ENCODE measurements around the gene METAP1D. TPM values are rescaled to one million over a fixed set of nuclear protein-coding genes. Genes with fewer than 3 reads are reported as not detected.

The METAP1D gene
- total RNA-seq, 6 donors from 2014 or later, result 0.11 to 6.3 (median 2.9) TPM

- 15% methylated on average over 22 to 23 of the region's 23 CpGs for WGBS, 2 donors
- H3K4me1 ChIP-seq, result peaks cover 33 to 59% (median 42%) of the 10 kb centered on the region in 4 donors
- H3K27me3 ChIP-seq, result peaks cover 5 to 91% (median 69%) of the 10 kb centered on the region in 4 donors
- no peak overlapping the region for H3K27ac ChIP-seq
- peak in 1 of 2 donors; percentile 55 for DNase-seq
- no peaks in the 10 kb centered on the region for H3K9me3 ChIP-seq
- no peak overlapping the region for H3K4me3 ChIP-seq
- no peaks in the 10 kb centered on the region for H3K36me3 ChIP-seq
- TF ChIP-seq EP300 (IDR thresholded peaks at IDR 0.05), result no peak
- TF ChIP-seq CTCF (IDR thresholded peaks at IDR 0.05), result no peak
- no peak for TF ChIP-seq POLR2AphosphoS5 (IDR thresholded peaks at IDR 0.05)
- TF ChIP-seq POLR2A (IDR thresholded peaks at IDR 0.05), result no peak
- no peak for ATAC-seq (ENCODE audit: low FRiP score in 2 of 2)
These were observed 84.1 kb downstream of the METAP1D start for GRCh38 chr2:172083628-172084394.

- WGBS, 2 donors, result 6% methylated on average over 10 of the region's 17 CpGs; no CpG with 5 or more reads in 1 of the 2 donors
- no peak for TF ChIP-seq CTCF (IDR thresholded peaks at IDR 0.05)
- TF ChIP-seq EP300 (IDR thresholded peaks at IDR 0.05), result no peak
- no peak for TF ChIP-seq POLR2AphosphoS5 (IDR thresholded peaks at IDR 0.05)
- TF ChIP-seq POLR2A (IDR thresholded peaks at IDR 0.05), result no peak
- Histone ChIP-seq H3K4me3 (peak overlapping the region in 3 of 4 donors; percentile 31 to 46 (median 44)), H3K27ac (no peak overlapping the region), H3K9me3 (no peaks in the 10 kb centered on the region), H3K4me1 (peaks cover 33 to 61% (median 42%) of the 10 kb centered on the region in 4 donors), H3K36me3 (no peaks in the 10 kb centered on the region), H3K27me3 (peaks cover 5 to 97% (median 71%) of the 10 kb centered on the region in 4 donors)
- DNase-seq (no peak), ATAC-seq (ENCODE audit: low FRiP score in 2 of 2) (no peak)
These were observed 84.6 kb downstream of the METAP1D start for GRCh38 chr2:172084395-172084644.

- Histone ChIP-seq H3K4me1 (peaks cover 33 to 61% (median 42%) of the 10 kb centered on the region in 4 donors), H3K27ac (no peak overlapping the region), H3K27me3 (peaks cover 5 to 100% (median 76%) of the 10 kb centered on the region in 4 donors), H3K4me3 (peak overlapping the region; percentile 8 to 46 (median 38)), H3K9me3 (no peaks in the 10 kb centered on the region), H3K36me3 (no peaks in the 10 kb centered on the region)
- 0 to 1% methylated on average over 6 to 45 of the region's 76 CpGs for WGBS, 2 donors
- TF ChIP-seq EP300 (IDR thresholded peaks at IDR 0.05), result no peak
- TF ChIP-seq POLR2AphosphoS5 (IDR thresholded peaks at IDR 0.05), result peak in 1 of 2 donors; percentile 14
- DNase-seq, result peak; percentile 70 to 87
- peak; percentile 79 to 92 for ATAC-seq (ENCODE audit: low FRiP score in 2 of 2)
These were observed 85.1 kb downstream of the METAP1D start for GRCh38 chr2:172084645-172085459.

- DNase-seq (peak in 1 of 2 donors; percentile 79), ATAC-seq (ENCODE audit: low FRiP score in 2 of 2) (peak in 1 of 2 donors; percentile 4)
- Histone ChIP-seq H3K4me1 (peaks cover 33 to 67% (median 42%) of the 10 kb centered on the region in 4 donors), H3K27ac (no peak within 1 kb of the TSS), H3K9me3 (no peaks in the 10 kb centered on the region), H3K4me3 (peak within 1 kb of the TSS; percentile 8 to 46 (median 38)), H3K27me3 (peaks cover 5 to 100% (median 80%) of the 10 kb centered on the region in 4 donors), H3K36me3 (no peaks in the 10 kb centered on the region)
- WGBS, 2 donors, result 6 to 12% methylated on average over 29 to 32 of the region's 34 CpGs
- TF ChIP-seq POLR2AphosphoS5 (IDR thresholded peaks at IDR 0.05), result no peak
- TF ChIP-seq EP300 (IDR thresholded peaks at IDR 0.05), result no peak
- no peak for TF ChIP-seq CTCF (IDR thresholded peaks at IDR 0.05)
- no peak for TF ChIP-seq POLR2A (IDR thresholded peaks at IDR 0.05)
These were observed 85.9 kb downstream of the METAP1D start, which contains the start of gene DLX1 for GRCh38 chr2:172085460-172086159. DLX1 (plus strand) TSS chr2:172085507; CDS start chr2:172085678, 171 bp downstream.
